ENCODE results near the gene ZNHIT3.

- no peak for TF ChIP-seq POLR2A (IDR thresholded peaks at IDR 0.05)
- TF ChIP-seq CTCF (IDR thresholded peaks at IDR 0.05): no peak
- TF ChIP-seq EP300 (IDR thresholded peaks at IDR 0.05): no peak
Measured at GRCh38 chr17:36500745-36501225, 14.3 kb downstream of the ZNHIT3 start.

Measured in tibial nerve (tissue), 4 donors.